PC-9 (cell line): ENCODE data around the gene AUP1. TPM values are rescaled to one million over a fixed set of nuclear protein-coding genes. Genes with fewer than 3 reads are reported as not detected.

Source experiments
- BruUV-seq: library from RNA; stranded (reverse); fragments of 400-500 nt; replicated peaks from 2 replicates; lab custom pipeline; 2021; lab: Mats Ljungman, UMichigan
- CTCF ChIA-PET: fragments of 300-600 bp; sonication (Branson Sonifier 250); formaldehyde crosslinking; loops from one replicate; lab custom pipeline; 2022; ENCODE audit warnings: antibody characterized with exemption; lab: Charles Lee
- POLR2A ChIA-PET: fragments of 300-600 bp; sonication (Branson Sonifier 250); formaldehyde crosslinking; loops from one replicate; lab custom pipeline; 2022; ENCODE audit warnings: antibody characterized with exemption; ENCODE audit not compliant: unreplicated experiment; lab: Charles Lee
- DNase-seq, 2 experiments: peaks; one replicate each; pipeline versions ENCODE4 v3.0.0 to v3.0.0-alpha.2; 2015 to 2022; ENCODE audit warnings: mixed read lengths in 1 of 2
- H2AFZ ChIP-seq: fragments of 200-600 bp; sonication (generic); 2 replicates; pipeline ENCODE4 v1.8.1; 2017; ENCODE audit warnings: antibody characterized with exemption
- H3F3A ChIP-seq: fragments of 200-600 bp; sonication (generic); 2 replicates; pipeline ENCODE4 v1.8.1; 2017; ENCODE audit warnings: antibody characterized with exemption, mild to moderate bottlenecking, low read depth; ENCODE audit not compliant: insufficient read depth
- H3K27ac ChIP-seq: fragments of 200-600 bp; sonication (generic); 2 replicates; pipeline ENCODE4 v1.6.1; 2016; ENCODE audit warnings: mixed run types
- H3K27me3 ChIP-seq: fragments of 200-600 bp; sonication (generic); 2 replicates; pipeline ENCODE4 v1.6.1; 2016; ENCODE audit warnings: low read depth, mixed run types; ENCODE audit not compliant: insufficient read depth
- H3K36me3 ChIP-seq: fragments of 200-600 bp; sonication (generic); 2 replicates; pipeline ENCODE4 v1.6.1; 2016; ENCODE audit warnings: low read depth, mixed run types
- H3K4me1 ChIP-seq: fragments of 200-600 bp; sonication (generic); replicated peaks from 2 replicates; pipeline ENCODE4 v1.6.1; 2016; ENCODE audit warnings: mixed run types; ENCODE audit not compliant: insufficient read depth
- H3K4me2 ChIP-seq: fragments of 200-600 bp; sonication (generic); 2 replicates; pipeline ENCODE4 v1.6.1; 2017; ENCODE audit warnings: mixed run types
- H3K4me3 ChIP-seq: fragments of 200-600 bp; sonication (generic); 2 replicates; pipeline ENCODE4 v1.6.1; 2016; ENCODE audit warnings: mixed run types
- H3K79me2 ChIP-seq: fragments of 200-600 bp; sonication (generic); 2 replicates; pipeline ENCODE4 v1.6.1; 2017; ENCODE audit warnings: low read depth, mixed run types
- H3K9me2 ChIP-seq: fragments of 200-600 bp; sonication (generic); 2 replicates; pipeline ENCODE4 v1.8.1; 2017; ENCODE audit warnings: mild to moderate bottlenecking; ENCODE audit not compliant: insufficient read depth
- H3K9me3 ChIP-seq: fragments of 200-600 bp; sonication (generic); 2 replicates; pipeline ENCODE4 v1.8.1; 2016; ENCODE audit warnings: low read depth; ENCODE audit not compliant: insufficient read depth
- H4K20me1 ChIP-seq: fragments of 200-600 bp; sonication (generic); 2 replicates; pipeline ENCODE4 v1.8.1; 2017; ENCODE audit not compliant: insufficient read depth
- EZH2 ChIP-seq: fragments of 200-600 bp; sonication (generic); IDR thresholded peaks from 2 replicates; pipeline ENCODE4 v1.8.0; 2017; ENCODE audit warnings: antibody characterized with exemption, low read depth
- intact Hi-C: fragments of 100-400 bp; cut with micrococcal nuclease; formaldehyde crosslinking; loops from one replicate; pipeline ENCODE4 v1.10.0; 2022; ENCODE audit not compliant: unreplicated experiment
- total RNA-seq: library from RNA; stranded (reverse); gene quantifications from 2 replicates; pipeline ENCODE4 v1.2.3, GENCODE V29; 2021
- TF ChIP-seq, protein P1 (sequence below): fragments of 200-600 bp; sonication (generic); conservative IDR thresholded peaks from 2 replicates; pipeline ENCODE4 v1.6.1; 2017; ENCODE audit warnings: mixed run types, antibody characterized with exemption, mild to moderate bottlenecking, moderate library complexity

The AUP1 gene
- total RNA-seq, 1 experiment from 2014 or later: 84.0 TPM

DNA sequence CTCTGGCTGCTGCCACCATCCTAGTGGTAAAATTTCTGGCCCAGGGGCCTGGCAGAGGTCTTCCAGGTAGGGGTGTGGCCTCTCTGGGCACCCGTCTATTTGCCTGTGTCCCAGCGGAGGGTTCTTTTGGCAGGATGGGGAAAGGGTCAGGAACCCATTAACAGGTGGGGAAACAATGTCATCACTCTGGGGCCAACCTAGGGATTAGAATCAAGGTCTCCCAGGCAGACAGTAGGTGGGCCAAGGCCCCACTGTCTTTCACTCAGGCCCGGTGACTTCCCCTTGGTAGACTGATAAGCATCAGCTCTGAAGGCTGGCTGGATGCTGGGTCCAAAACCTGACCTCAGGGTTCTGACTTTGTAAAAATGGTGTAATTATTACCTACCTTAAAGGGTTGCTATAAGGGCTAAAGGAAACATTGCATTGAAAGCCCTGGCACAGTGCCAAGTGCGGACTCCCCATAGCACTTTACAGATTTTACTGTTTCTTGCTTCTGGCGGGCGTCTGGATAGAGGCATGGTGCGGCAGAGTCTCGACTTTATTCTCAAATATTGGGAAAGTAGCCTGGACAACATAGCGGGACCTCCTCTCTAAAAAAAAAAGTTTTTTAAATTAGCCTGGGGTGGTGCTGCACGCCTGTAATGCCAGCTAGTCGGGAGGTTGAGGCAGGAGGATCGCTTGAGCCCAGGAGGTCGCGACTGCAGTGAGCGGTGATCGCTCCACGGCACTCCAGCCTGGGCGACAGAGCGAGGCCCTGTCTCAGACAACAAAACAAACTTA, 32.3 kb downstream of the AUP1 start:
- ChIA-PET POLR2A (no interaction called here), CTCF (interaction anchor here (0.6 kb wide), 1 partner anchor 13 kb away, joined by 4 read pairs; no protein-coding TSS in a partner anchor)
- no peak for DNase-seq
- no peak for TF ChIP-seq EZH2
- TF ChIP-seq, protein P1, sequence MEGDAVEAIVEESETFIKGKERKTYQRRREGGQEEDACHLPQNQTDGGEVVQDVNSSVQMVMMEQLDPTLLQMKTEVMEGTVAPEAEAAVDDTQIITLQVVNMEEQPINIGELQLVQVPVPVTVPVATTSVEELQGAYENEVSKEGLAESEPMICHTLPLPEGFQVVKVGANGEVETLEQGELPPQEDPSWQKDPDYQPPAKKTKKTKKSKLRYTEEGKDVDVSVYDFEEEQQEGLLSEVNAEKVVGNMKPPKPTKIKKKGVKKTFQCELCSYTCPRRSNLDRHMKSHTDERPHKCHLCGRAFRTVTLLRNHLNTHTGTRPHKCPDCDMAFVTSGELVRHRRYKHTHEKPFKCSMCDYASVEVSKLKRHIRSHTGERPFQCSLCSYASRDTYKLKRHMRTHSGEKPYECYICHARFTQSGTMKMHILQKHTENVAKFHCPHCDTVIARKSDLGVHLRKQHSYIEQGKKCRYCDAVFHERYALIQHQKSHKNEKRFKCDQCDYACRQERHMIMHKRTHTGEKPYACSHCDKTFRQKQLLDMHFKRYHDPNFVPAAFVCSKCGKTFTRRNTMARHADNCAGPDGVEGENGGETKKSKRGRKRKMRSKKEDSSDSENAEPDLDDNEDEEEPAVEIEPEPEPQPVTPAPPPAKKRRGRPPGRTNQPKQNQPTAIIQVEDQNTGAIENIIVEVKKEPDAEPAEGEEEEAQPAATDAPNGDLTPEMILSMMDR: no peak
- peaks cover 16% of the 10 kb centered on the region for H3K4me1 ChIP-seq
- intact Hi-C loops: no loop called here
- H3K4me3 ChIP-seq: peak overlapping the region; percentile 62
- no TSS peak for BruUV-seq
- peak overlapping the region; percentile 88 for H2AFZ ChIP-seq
- H3K9me2 ChIP-seq: no peaks in the 10 kb centered on the region
- no peaks in the 10 kb centered on the region for H3K36me3 ChIP-seq
- H3K9me3 ChIP-seq: no peaks in the 10 kb centered on the region
- peaks cover 10% of the 10 kb centered on the region; the same call in 1 of the 2 replicates for H3K79me2 ChIP-seq
- peaks cover 16% of the 10 kb centered on the region; the same call in 1 of the 2 replicates for H3F3A ChIP-seq
- peak overlapping the region; percentile 27; the same call in 1 of the 2 replicates for H3K27ac ChIP-seq
- no peaks in the 10 kb centered on the region for H4K20me1 ChIP-seq
- no peaks in the 10 kb centered on the region for H3K27me3 ChIP-seq
- peak overlapping the region; percentile 88 for H3K4me2 ChIP-seq

DNA sequence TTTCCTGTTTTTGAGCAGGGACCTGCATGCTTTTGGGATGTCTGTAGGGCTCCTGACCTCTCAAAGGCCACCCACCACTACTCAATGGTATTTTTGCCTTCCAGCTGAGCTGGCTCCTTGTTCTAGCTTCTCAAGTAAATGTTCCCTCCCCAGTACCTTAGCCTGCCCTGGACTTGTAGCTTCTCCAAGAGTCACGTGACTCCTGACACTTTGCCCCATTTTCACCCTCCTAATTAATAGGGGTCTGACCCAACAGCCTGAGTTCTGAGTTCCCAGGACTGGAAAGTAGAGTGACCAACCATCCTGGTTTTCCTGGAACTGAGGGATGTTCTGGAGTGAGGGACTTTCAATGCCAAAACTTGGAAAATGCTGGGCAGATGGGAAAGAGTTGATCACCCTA, 34.1 kb downstream of the AUP1 start:
- intact Hi-C loops: no loop called here
- no peak overlapping the region for H3K4me2 ChIP-seq
- DNase-seq: no peak
- H3K79me2 ChIP-seq: peaks cover 10% of the 10 kb centered on the region; the same call in 1 of the 2 replicates
- BruUV-seq: no TSS peak
- no peak overlapping the region for H3K4me3 ChIP-seq
- ChIA-PET CTCF (no interaction called here), POLR2A (no interaction called here)
- no peaks in the 10 kb centered on the region for H3K27me3 ChIP-seq
- no peaks in the 10 kb centered on the region for H4K20me1 ChIP-seq
- H3K9me2 ChIP-seq: no peaks in the 10 kb centered on the region
- no peak for TF ChIP-seq EZH2
- TF ChIP-seq, protein P1: no peak
- H3K36me3 ChIP-seq: no peaks in the 10 kb centered on the region
- peaks cover 16% of the 10 kb centered on the region for H3K4me1 ChIP-seq
- no peaks in the 10 kb centered on the region for H3K9me3 ChIP-seq
- peaks cover 4% of the 10 kb centered on the region; the same call in 1 of the 2 replicates for H3F3A ChIP-seq
- H3K27ac ChIP-seq: no peak overlapping the region
- H2AFZ ChIP-seq: no peak overlapping the region

DNA sequence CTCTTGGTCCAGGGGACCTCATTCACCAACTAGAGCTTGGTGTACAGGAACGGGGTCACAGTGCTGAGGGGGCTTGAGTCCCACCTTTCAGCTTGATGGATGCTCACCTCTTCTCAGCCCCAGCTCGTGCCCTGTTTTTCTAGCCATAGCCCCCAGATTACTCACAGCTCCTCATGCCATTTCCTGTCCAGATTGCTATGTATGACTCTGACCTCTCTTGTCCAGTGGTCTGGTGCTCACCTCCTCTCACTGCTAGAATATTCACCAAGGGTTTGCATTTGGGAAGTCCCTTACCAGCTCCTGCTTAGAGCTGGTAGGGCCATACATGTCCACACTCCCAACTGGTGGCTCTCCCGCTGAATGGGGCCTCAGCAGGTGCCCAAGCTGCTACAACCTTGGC, 36.0 kb downstream of the AUP1 start:
- peak in 1 of 2 experiments; percentile 22 for DNase-seq
- intact Hi-C loops: no loop called here
- H3K4me2 ChIP-seq: no peak overlapping the region
- no peak overlapping the region for H3K27ac ChIP-seq
- H3K27me3 ChIP-seq: no peaks in the 10 kb centered on the region
- no peaks in the 10 kb centered on the region for H3K36me3 ChIP-seq
- no peak overlapping the region for H3K4me3 ChIP-seq
- no peaks in the 10 kb centered on the region for H3K9me3 ChIP-seq
- peaks cover 12% of the 10 kb centered on the region for H3K4me1 ChIP-seq
- H4K20me1 ChIP-seq: no peaks in the 10 kb centered on the region
- POLR2A ChIA-PET: no interaction called here
- no peak for TF ChIP-seq EZH2
- H3K9me2 ChIP-seq: no peaks in the 10 kb centered on the region
- no TSS peak for BruUV-seq
- CTCF ChIA-PET: no interaction called here
- no peak overlapping the region for H2AFZ ChIP-seq
- peaks cover 3% of the 10 kb centered on the region; the same call in 1 of the 2 replicates for H3F3A ChIP-seq
- H3K79me2 ChIP-seq: 0 out of 2 replicates have a peak, but pooled peaks cover 6% of the 10 kb centered on the region
